Esophagus muscularis mucosa (tissue), 3 donors: Measurements from ENCODE around the gene HBZ.

Source experiments
- CTCF ChIP-seq, 3 experiments: fragments of 200-600 bp in 2 of 3; fragments of 450-650 bp in 1 of 3; sonication (generic) in 2 of 3; IDR thresholded peaks; one replicate each; pipeline ENCODE4 v1.5.1; 2017 to 2019; ENCODE audit warnings: antibody characterized with exemption in 3 of 3, mild to moderate bottlenecking in 2 of 3, moderate library complexity in 1 of 3
- POLR2AphosphoS5 ChIP-seq, 2 donors: sonication (generic); formaldehyde crosslinking; IDR thresholded peaks; one replicate each; pipeline ENCODE4 v1.6.1; 2017; ENCODE audit warnings: antibody characterized with exemption in 2 of 2

- peak; percentile 48 to 57 for TF ChIP-seq POLR2AphosphoS5 (IDR thresholded peaks at IDR 0.05)
- TF ChIP-seq CTCF (IDR thresholded peaks at IDR 0.05): no peak
Measured at GRCh38 chr16:180681-181564, 28.5 kb downstream of the HBZ start.
